ENCODE results near the gene TYMS. TPM values are rescaled to one million over a fixed set of nuclear protein-coding genes. Genes with fewer than 3 reads are reported as not detected.

Gene TYMS
- total and polyA plus RNA-seq, 10 of the 15 experiments (the other 5 are each of a cell fraction or from before 2014, with no cell fraction given), result 34.8 to 524 (median 219) TPM

DNA sequence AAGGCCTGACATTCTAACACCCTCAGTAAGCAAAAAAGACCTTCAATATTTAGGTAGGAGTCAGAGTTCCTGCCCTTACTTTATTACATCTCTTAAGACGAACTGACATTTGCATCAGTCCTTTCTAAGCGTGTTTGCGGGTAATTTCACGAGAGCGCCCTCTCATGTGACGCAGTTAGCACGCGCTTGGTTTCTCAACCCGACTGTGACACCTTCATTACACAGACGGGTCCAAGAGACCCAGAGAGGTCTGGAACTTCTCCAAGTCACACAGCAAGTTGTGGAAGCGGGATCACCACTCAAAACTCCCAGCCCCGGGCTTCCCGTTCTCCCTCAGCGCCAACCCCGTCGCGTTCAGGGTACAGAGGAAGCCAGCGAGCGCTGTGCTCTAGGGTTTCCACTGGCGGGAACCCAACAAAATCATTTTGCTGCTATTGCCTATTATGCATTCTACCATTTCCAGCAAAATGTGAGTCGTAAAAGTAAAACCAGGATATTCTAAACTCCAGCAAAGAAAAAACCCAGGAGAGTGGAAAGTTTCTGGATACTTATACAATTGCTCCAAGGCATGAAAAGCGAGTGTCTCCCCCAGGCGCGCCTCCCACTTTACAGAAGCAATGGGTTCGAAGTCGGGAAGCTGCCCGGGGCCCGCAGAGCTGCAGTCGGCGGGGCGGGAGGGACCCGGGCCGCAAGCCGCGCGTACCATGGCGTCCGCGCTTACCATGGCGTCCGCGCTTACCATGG, 54.4 kb downstream of the TYMS start:
- no peaks in the 10 kb centered on the region for H3K27me3 ChIP-seq (replicated peaks in 1 of 2; ENCODE audit: control insufficient read depth in 2 of 2, insufficient read depth in 2 of 2, low read length in 1 of 2)
- H3K27ac ChIP-seq (ENCODE audit: control insufficient read depth, insufficient read depth), result peak overlapping the region; percentile 51
- peak overlapping the region; percentile 69 for H3K4me3 ChIP-seq
- TF ChIP-seq RUNX3 (IDR thresholded peaks at IDR 0.05; ENCODE audit: low read length) (peak; percentile 72), HDAC6 (IDR thresholded peaks at IDR 0.05; ENCODE audit: unreplicated experiment) (peak; percentile 60), CREB1 (IDR thresholded peaks at IDR 0.05; ENCODE audit: low read depth) (peak; percentile 93), BHLHE40 (IDR thresholded peaks at IDR 0.05; ENCODE audit: borderline replicate concordance in 1 of 2, low read depth in 2 of 2, low read length in 1 of 2) (peak; percentile 77 to 84), CREM (IDR thresholded peaks at IDR 0.05; ENCODE audit: low read depth) (peak; percentile 93), NR2C2 (IDR thresholded peaks at IDR 0.05; ENCODE audit: borderline replicate concordance, control insufficient read depth, insufficient read length, low read depth) (no peak), PML (IDR thresholded peaks at IDR 0.05; ENCODE audit: low read length) (peak; percentile 33; the same call in 1 of the 2 replicates), SREBF2 (IDR thresholded peaks at IDR 0.05; ENCODE audit: low read length) (no peak), EED (IDR thresholded peaks at IDR 0.05; ENCODE audit: low read depth) (0 out of 2 replicates have a peak, but pooled peaks have one; percentile 7), POLR2A (IDR thresholded peaks at IDR 0.05; ENCODE audit: low read depth, low read length) (peak; percentile 56; the same call in 1 of the 2 replicates), MTA2 (IDR thresholded peaks at IDR 0.05; ENCODE audit: low read depth) (no peak), TAF1 (IDR thresholded peaks at IDR 0.05; ENCODE audit: borderline replicate concordance, low read depth, low read length) (0 out of 2 replicates have a peak, but pooled peaks have one; percentile 17), ETV6 (conservative IDR thresholded peaks at IDR 0.05 in 1 of 2, IDR thresholded peaks at IDR 0.05 in 1 of 2; ENCODE audit: borderline replicate concordance in 1 of 2, low read depth in 1 of 2) (no peak), CBX5 (IDR thresholded peaks at IDR 0.05; ENCODE audit: low read depth) (0 out of 2 replicates have a peak, but pooled peaks have one; percentile 16), TARDBP (IDR thresholded peaks at IDR 0.05; ENCODE audit: borderline replicate concordance) (no peak), CBFB (IDR thresholded peaks at IDR 0.05; ENCODE audit: low read depth) (peak; percentile 59; the same call in 1 of the 2 replicates)
- TF ChIP-seq, protein P1, sequence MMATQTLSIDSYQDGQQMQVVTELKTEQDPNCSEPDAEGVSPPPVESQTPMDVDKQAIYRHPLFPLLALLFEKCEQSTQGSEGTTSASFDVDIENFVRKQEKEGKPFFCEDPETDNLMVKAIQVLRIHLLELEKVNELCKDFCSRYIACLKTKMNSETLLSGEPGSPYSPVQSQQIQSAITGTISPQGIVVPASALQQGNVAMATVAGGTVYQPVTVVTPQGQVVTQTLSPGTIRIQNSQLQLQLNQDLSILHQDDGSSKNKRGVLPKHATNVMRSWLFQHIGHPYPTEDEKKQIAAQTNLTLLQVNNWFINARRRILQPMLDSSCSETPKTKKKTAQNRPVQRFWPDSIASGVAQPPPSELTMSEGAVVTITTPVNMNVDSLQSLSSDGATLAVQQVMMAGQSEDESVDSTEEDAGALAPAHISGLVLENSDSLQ (IDR thresholded peaks at IDR 0.05), result no peak
- TF ChIP-seq, protein P2, sequence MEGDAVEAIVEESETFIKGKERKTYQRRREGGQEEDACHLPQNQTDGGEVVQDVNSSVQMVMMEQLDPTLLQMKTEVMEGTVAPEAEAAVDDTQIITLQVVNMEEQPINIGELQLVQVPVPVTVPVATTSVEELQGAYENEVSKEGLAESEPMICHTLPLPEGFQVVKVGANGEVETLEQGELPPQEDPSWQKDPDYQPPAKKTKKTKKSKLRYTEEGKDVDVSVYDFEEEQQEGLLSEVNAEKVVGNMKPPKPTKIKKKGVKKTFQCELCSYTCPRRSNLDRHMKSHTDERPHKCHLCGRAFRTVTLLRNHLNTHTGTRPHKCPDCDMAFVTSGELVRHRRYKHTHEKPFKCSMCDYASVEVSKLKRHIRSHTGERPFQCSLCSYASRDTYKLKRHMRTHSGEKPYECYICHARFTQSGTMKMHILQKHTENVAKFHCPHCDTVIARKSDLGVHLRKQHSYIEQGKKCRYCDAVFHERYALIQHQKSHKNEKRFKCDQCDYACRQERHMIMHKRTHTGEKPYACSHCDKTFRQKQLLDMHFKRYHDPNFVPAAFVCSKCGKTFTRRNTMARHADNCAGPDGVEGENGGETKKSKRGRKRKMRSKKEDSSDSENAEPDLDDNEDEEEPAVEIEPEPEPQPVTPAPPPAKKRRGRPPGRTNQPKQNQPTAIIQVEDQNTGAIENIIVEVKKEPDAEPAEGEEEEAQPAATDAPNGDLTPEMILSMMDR (IDR thresholded peaks at IDR 0.05 in 2 of 3, conservative IDR thresholded peaks at IDR 0.05 in 1 of 3; ENCODE audit: control insufficient read depth in 2 of 3, extremely low read depth in 1 of 3, insufficient read depth in 1 of 3, low read depth in 3 of 3, low read length in 3 of 3), result peak in 2 of 3 experiments; percentile 21 to 23; a peak in 3 of 6 replicates
- TF ChIP-seq, protein P3, sequence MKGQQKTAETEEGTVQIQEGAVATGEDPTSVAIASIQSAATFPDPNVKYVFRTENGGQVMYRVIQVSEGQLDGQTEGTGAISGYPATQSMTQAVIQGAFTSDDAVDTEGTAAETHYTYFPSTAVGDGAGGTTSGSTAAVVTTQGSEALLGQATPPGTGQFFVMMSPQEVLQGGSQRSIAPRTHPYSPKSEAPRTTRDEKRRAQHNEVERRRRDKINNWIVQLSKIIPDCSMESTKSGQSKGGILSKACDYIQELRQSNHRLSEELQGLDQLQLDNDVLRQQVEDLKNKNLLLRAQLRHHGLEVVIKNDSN (IDR thresholded peaks at IDR 0.05; ENCODE audit: borderline replicate concordance, extremely low read length, insufficient read depth, low read depth, low read length), result peak; percentile 25
- SMC1A ChIA-PET (ENCODE audit: uncharacterized antibody, unreplicated experiment), result interaction anchor here (1.0 kb wide), 1 partner anchor 119 kb away, joined by 3 read pairs; no protein-coding TSS in a partner anchor
- H3K79me2 ChIP-seq (ENCODE audit: control insufficient read depth, insufficient read depth, low read length), result peaks cover 17% of the 10 kb centered on the region
- H3K4me1 ChIP-seq (ENCODE audit: control insufficient read depth, insufficient read depth, low read length), result no peaks in the 10 kb centered on the region; the same call in 1 of the 2 replicates
- no peaks in the 10 kb centered on the region for H4K20me1 ChIP-seq (ENCODE audit: control insufficient read depth, insufficient read depth)
- POLR2A ChIA-PET, result no interaction called here
- H3K9me3 ChIP-seq (replicated peaks; ENCODE audit: control insufficient read depth, insufficient read depth, low read length), result no peaks in the 10 kb centered on the region
- H3K36me3 ChIP-seq (ENCODE audit: control insufficient read depth in 2 of 2, insufficient read depth in 2 of 2, low read length in 1 of 2), result no peaks in the 10 kb centered on the region
- peak overlapping the region; percentile 62 for H2AFZ ChIP-seq (ENCODE audit: control insufficient read depth, low read depth, low read length)
- RAD21 ChIA-PET (ENCODE audit: unreplicated experiment), result no interaction called here
- intact Hi-C loops (cut with micrococcal nuclease; ENCODE audit: unreplicated experiment) (loop anchor here (10.0 kb wide), 1 partner anchor 87 kb away; no protein-coding TSS in a partner anchor), in situ Hi-C loops (cut with MboI) (no loop called here)
- FAIRE-seq, result peak; percentile 84
- CTCF ChIA-PET, result no interaction called here
- BruUV-seq (replicated peaks), result TSS peak; percentile 48
- ATAC-seq, result peak; percentile 75
- 1% methylated on average over 41 of the region's 42 CpGs for WGBS (ENCODE audit: insufficient coverage, insufficient replicate concordance, low lambda C conversion rate, missing lambda C conversion rate)
- peak overlapping the region; percentile 85 for H3K9ac ChIP-seq (ENCODE audit: control insufficient read depth, insufficient read depth, low read length)
- peak overlapping the region; percentile 87 for H3K4me2 ChIP-seq (ENCODE audit: control insufficient read depth, insufficient read depth)
- peak; percentile 27 for DNase-seq (ENCODE audit: low read depth, low spot score)

Data from GM12878 (cell line).